Endodermal cell (in vitro differentiated cells): Measurements from ENCODE around the gene ACTMAP. TPM values are rescaled to one million over a fixed set of nuclear protein-coding genes. Genes with fewer than 3 reads are reported as not detected.

Experiments used
- DNase-seq: peaks from one replicate; pipeline ENCODE4 v3.0.0-alpha.2; 2017
- H3K27ac ChIP-seq: 2 replicates; pipeline ENCODE4 v1.5.1; 2013; ENCODE audit warnings: mild to moderate bottlenecking, low read depth, low read length, moderate library complexity
- H3K27me3 ChIP-seq: 2 replicates; pipeline ENCODE4 v1.6.1; 2013; ENCODE audit warnings: mild to moderate bottlenecking, low read length, moderate library complexity; ENCODE audit not compliant: insufficient read depth, control insufficient read depth, poor library complexity, severe bottlenecking
- H3K36me3 ChIP-seq: 2 replicates; pipeline ENCODE4 v1.7.0; 2013; ENCODE audit warnings: mild to moderate bottlenecking, low read length, moderate library complexity; ENCODE audit not compliant: control insufficient read depth, insufficient read depth
- H3K4me1 ChIP-seq: one replicate; pipeline ENCODE4 v1.7.0; 2013; ENCODE audit warnings: low read length; ENCODE audit not compliant: control insufficient read depth, insufficient read depth
- H3K4me3 ChIP-seq: 2 replicates; pipeline ENCODE4 v1.5.1; 2013; ENCODE audit warnings: mild to moderate bottlenecking, low read length, moderate library complexity
- H3K9ac ChIP-seq: 2 replicates; pipeline ENCODE4 v1.6.1; 2013; ENCODE audit warnings: mild to moderate bottlenecking, low read length, moderate library complexity; ENCODE audit not compliant: poor library complexity, severe bottlenecking; ENCODE audit errors: extremely low read depth
- H3K9me3 ChIP-seq: 2 replicates; pipeline ENCODE4 v1.6.1; 2013; ENCODE audit warnings: mild to moderate bottlenecking, low read length, moderate library complexity; ENCODE audit not compliant: control insufficient read depth
- H3K27ac Mint-ChIP-seq: 2 replicates; pipeline ENCODE4 v1.8.0; 2020; ENCODE audit warnings: mixed read lengths
- H3K27me3 Mint-ChIP-seq: 2 replicates; pipeline ENCODE4 v1.8.0; 2021; ENCODE audit warnings: mild to moderate bottlenecking, mixed read lengths; ENCODE audit not compliant: insufficient read depth
- H3K36me3 Mint-ChIP-seq: 2 replicates; pipeline ENCODE4 v1.8.0; 2020; ENCODE audit warnings: low read depth, mixed read lengths
- H3K4me1 Mint-ChIP-seq: 2 replicates; pipeline ENCODE4 v1.8.0; 2020; ENCODE audit warnings: mixed read lengths
- H3K4me3 Mint-ChIP-seq: 2 replicates; pipeline ENCODE4 v1.8.0; 2020; ENCODE audit warnings: mild to moderate bottlenecking, moderate library complexity, mixed read lengths
- H3K9me3 Mint-ChIP-seq: 2 replicates; pipeline ENCODE4 v1.8.0; 2020; ENCODE audit warnings: mild to moderate bottlenecking, mixed read lengths
- CTCF ChIP-seq: fragments of 200-600 bp; sonication (generic); conservative IDR thresholded peaks from 2 replicates; pipeline ENCODE4 v1.5.0; 2021; ENCODE audit warnings: antibody characterized with exemption, mild to moderate bottlenecking
- WGBS, 2 experiments: methylation state at CpG; one replicate each; pipeline versions ENCODE4 v1.1.5 to v1.1.7; 2013; ENCODE audit warnings: missing lambda C conversion rate in 2 of 2, mixed read lengths in 1 of 2; ENCODE audit not compliant: insufficient coverage in 1 of 2, insufficient read length in 1 of 2; 5-methylcytosine and 5-hydroxymethylcytosine counted together
- total RNA-seq, 2 donors: library from RNA; stranded (reverse); fragmentation: NEBNext Ultra II Directional in 1 of 2; extraction: Animal tissue kit (Norgen Biotek cat#: 25700) in 1 of 2; gene quantifications; 2 replicates in 1 of 2; 3 replicates in 1 of 2; pipeline ENCODE4 v1.2.1, GENCODE V29; 2021

The ACTMAP gene
- total RNA-seq, 2 donors from 2014 or later = 26.0 to 34.3 TPM

GRCh38 chr19:40723661-40724254 is 26.5 kb downstream of the ACTMAP start:
- H3K9me3 ChIP-seq = no peaks in the 10 kb centered on the region
- no peaks in the 10 kb centered on the region for H3K27me3 Mint-ChIP-seq
- no peaks in the 10 kb centered on the region for H3K9me3 Mint-ChIP-seq
- peaks cover 65% of the 10 kb centered on the region for H3K36me3 Mint-ChIP-seq
- no peaks in the 10 kb centered on the region for H3K4me1 Mint-ChIP-seq
- no peak overlapping the region for H3K27ac ChIP-seq
- H3K4me3 ChIP-seq = no peak overlapping the region
- no peak overlapping the region for H3K9ac ChIP-seq
- H3K27ac Mint-ChIP-seq = no peak overlapping the region
- no peak overlapping the region for H3K4me3 Mint-ChIP-seq
- no peaks in the 10 kb centered on the region for H3K4me1 ChIP-seq
- 88 to 92% methylated on average over 5 of the region's 5 CpGs for WGBS, 2 experiments
- H3K36me3 ChIP-seq = peaks cover 53% of the 10 kb centered on the region
- H3K27me3 ChIP-seq = no peaks in the 10 kb centered on the region
- TF ChIP-seq CTCF = no peak
- DNase-seq = no peak

GRCh38 chr19:40721936-40722661 is 28.2 kb downstream of the ACTMAP start:
- Histone ChIP-seq H3K4me1 (no peaks in the 10 kb centered on the region), H3K36me3 (peaks cover 44% of the 10 kb centered on the region), H3K9ac (no peak overlapping the region), H3K4me3 (no peak overlapping the region), H3K27me3 (no peaks in the 10 kb centered on the region), H3K9me3 (no peaks in the 10 kb centered on the region), H3K27ac (no peak overlapping the region)
- Mint-ChIP-seq H3K4me1 (peaks cover 5% of the 10 kb centered on the region), H3K27ac (no peak overlapping the region), H3K36me3 (peaks cover 55% of the 10 kb centered on the region), H3K9me3 (no peaks in the 10 kb centered on the region), H3K4me3 (no peak overlapping the region), H3K27me3 (no peaks in the 10 kb centered on the region)
- no peak for DNase-seq
- TF ChIP-seq CTCF = no peak
- WGBS, 2 experiments = 83 to 94% methylated on average over 2 to 7 of the region's 9 CpGs

- H3K9me3 ChIP-seq = no peaks in the 10 kb centered on the region
- no peak overlapping the region for H3K27ac ChIP-seq
- no peak for TF ChIP-seq CTCF
- WGBS, 2 experiments = 68 to 86% methylated on average over 4 to 6 of the region's 6 CpGs
- H3K4me3 Mint-ChIP-seq = no peak overlapping the region
- H3K36me3 ChIP-seq = peaks cover 35% of the 10 kb centered on the region
- H3K27me3 ChIP-seq = no peaks in the 10 kb centered on the region
- peaks cover 8% of the 10 kb centered on the region for H3K4me1 Mint-ChIP-seq
- no peaks in the 10 kb centered on the region for H3K9me3 Mint-ChIP-seq
- no peak overlapping the region for H3K27ac Mint-ChIP-seq
- no peak for DNase-seq
- peaks cover 47% of the 10 kb centered on the region for H3K36me3 Mint-ChIP-seq
- no peak overlapping the region for H3K9ac ChIP-seq
- H3K4me1 ChIP-seq = no peaks in the 10 kb centered on the region
- no peak overlapping the region for H3K4me3 ChIP-seq
- no peaks in the 10 kb centered on the region for H3K27me3 Mint-ChIP-seq
Observed at GRCh38 chr19:40721140-40721486, 29.2 kb downstream of the ACTMAP start.
